Forelimb muscle (tissue), 1 donor: ENCODE results near the gene XAGE2. TPM values are rescaled to one million over a fixed set of nuclear protein-coding genes. Genes with fewer than 3 reads are reported as not detected.

ENCODE experiments used
- DNase-seq: peaks from one replicate; pipeline ENCODE4 v3.0.0-alpha.2; 2013; ENCODE audit warnings: low read depth
- polyA plus RNA-seq: library from polyadenylated mRNA; unstranded; fragments of 120-200 nt; gene quantifications from one replicate; pipeline ENCODE4 v1.2.1, GENCODE V29; 2013; ENCODE audit not compliant: insufficient read length

The XAGE2 gene
- polyA plus RNA-seq, 1 donor = not detected

DNA sequence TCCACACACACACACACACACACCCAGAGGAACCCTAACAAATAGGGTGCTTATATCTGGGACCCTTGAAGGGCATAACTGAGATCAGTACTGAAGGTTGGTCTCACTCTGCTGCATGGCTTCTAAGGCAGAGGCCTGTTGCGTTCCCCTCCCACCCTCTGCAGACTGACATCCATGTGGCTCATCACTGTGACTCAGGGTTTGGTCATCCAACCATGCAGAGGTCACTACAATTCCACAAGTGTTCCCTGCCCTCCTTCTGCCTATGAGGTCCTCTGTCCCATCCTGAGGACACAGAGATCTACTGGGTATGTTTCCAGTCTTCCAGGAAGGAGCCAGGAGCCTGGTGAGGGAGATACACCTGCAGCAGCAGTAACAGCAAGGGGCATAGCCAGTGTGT is 55.8 kb downstream of the XAGE2 start:
- DNase-seq = no peak

Other genes starting within 250 kb of the XAGE2 start
- 29.4 TPM for gene MAGED4, start 184.1 kb upstream of the XAGE2 start, polyA plus RNA-seq
- gene XAGE1A, start 126.8 kb downstream of the XAGE2 start, polyA plus RNA-seq = not detected
- gene XAGE1B, start 148.0 kb downstream of the XAGE2 start, polyA plus RNA-seq = 0.30 TPM